ENCODE measurements around the gene AIF1.

The AIF1 gene

DNA sequence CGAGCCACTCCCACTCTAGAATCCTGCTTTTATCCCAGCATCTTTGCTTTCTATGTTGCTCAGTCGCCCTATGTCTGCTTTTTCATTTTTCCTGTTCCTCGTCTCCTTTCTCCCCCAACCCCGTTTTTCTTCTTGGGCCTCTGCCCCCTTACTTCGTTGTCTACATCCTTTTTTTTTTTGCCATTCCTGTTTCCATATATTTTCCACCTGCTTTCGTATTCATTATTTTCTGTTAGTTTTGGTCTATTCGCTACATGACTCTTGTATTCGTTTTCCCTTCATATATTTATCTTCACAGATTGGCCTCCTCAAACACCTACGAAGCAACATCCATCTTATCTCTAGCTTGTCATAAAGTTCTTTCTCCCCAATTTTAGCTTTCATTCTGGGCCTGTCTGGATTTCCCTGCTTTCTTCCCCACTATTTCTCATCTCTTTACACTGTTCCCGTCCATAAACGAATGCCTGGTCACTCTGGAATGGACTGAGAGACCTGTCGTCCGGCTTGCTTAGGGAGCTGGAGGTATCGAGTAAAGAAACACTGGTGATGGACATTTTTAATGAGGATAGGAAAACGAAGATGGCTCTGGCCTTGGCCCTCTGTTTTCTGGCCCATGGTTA lies 6.4 kb downstream of the AIF1 start:
- DNase-seq: no peak

DNA sequence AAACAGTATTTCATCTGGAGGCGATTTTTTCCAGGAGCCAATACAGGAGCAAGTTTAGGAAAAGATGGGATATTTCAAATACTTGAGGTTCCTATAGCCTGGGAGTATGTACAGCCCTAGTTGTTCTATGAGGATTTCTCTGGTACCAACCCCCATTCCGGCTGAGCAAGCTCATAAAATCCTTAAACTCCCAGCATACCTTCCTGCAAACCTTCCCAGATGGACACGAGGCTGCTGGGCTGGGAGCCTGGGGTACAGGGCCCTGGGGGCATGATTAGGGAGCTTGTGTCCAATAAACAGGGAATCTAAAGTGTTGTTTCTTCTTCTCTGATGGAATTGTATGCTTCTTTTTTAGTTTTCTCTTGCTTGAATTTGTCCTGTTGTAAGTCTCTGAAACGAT lies 7.0 kb downstream of the AIF1 start:
- no peak for DNase-seq

DNA sequence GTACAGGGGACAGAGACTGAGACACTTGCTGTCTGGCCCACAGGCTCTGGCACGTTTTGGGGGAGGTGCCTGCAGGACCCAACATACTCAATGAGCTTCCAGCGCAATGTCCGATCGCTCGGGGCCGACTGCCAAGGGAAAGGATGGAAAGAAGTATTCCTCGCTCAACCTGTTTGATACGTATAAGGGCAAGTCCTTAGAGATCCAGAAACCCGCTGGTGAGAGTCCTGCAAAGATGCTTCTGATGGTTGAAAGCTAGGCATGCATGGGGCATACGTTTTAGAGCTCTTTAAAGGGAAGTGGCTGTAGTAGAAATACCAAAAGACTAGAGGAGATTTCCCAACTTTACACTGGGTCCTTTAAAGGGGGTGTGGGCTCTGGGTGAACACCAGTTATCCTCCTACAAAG lies 7.7 kb downstream of the AIF1 start:
- DNase-seq: no peak

DNA sequence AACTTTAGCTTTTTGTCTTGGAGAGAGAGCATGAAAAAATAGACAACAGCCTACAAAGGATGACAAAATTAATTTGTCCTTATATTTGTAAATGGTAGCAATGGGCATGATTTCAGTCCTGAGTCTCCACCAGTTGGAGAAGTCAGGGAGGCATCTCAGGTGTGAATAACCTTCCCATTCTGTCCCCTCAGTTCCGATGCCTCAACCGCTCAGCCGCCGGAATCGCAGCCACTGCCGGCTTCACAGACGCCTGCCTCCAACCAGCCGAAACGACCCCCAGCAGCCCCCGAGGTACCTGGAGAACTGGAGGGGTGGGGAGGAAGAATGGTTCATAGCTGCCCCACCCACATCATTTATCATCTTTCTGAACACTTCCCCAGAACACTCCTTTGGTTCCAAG lies 9.0 kb downstream of the AIF1 start:
- no peak for DNase-seq

DNA sequence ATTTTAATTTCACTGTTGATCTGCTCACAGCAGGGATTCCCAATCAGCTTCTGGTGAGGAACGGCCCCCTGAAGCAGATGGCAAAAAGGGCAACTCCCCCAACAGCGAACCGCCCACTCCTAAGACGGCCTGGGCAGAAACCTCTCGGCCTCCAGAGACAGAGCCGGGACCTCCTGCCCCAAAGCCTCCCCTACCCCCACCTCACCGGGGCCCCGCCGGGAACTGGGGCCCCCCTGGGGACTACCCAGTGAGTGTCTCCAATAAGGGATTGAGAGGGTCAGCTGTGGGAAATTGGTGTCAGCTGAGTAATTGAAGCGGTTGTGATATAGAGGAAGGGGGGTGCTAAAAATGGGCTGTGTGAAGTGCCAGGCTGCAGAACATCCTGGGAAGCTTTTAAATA lies 11.9 kb downstream of the AIF1 start:
- no peak for DNase-seq

DNA sequence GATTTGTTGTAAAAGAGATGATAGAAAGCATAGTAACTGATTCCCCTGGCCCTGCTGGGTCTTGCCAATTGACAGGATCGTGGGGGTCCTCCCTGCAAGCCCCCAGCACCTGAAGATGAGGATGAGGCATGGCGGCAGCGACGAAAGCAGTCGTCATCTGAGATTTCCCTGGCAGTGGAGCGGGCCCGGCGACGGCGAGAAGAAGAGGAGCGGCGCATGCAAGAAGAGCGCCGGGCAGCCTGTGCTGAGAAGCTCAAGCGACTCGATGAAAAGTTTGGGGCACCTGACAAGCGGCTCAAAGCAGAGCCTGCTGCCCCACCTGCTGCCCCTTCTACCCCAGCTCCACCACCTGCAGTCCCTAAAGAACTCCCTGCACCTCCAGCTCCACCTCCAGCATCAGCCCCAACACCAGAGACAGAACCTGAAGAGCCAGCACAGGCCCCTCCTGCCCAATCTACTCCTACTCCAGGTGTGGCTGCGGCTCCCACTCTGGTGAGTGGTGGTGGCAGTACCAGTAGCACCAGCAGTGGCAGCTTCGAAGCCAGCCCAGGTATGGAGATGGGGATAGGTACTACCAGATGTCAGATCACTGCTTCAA lies 12.8 kb downstream of the AIF1 start:
- no peak for DNase-seq

DNA sequence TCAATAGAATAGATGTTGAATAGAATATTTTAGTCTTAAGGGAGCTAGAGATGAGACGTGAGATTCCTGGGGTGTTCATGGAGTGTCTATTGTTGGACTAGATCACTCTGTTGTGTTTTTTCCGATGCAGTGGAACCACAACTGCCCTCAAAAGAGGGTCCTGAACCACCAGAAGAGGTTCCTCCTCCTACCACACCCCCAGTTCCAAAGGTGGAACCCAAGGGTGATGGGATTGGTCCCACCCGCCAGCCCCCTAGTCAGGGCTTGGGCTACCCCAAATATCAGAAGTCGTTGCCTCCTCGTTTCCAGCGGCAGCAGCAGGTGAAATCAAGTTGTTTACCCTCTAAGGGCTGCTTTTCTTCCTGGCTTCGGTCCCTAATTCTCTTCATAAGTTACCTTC lies 14.0 kb downstream of the AIF1 start:
- DNase-seq: no peak

DNA sequence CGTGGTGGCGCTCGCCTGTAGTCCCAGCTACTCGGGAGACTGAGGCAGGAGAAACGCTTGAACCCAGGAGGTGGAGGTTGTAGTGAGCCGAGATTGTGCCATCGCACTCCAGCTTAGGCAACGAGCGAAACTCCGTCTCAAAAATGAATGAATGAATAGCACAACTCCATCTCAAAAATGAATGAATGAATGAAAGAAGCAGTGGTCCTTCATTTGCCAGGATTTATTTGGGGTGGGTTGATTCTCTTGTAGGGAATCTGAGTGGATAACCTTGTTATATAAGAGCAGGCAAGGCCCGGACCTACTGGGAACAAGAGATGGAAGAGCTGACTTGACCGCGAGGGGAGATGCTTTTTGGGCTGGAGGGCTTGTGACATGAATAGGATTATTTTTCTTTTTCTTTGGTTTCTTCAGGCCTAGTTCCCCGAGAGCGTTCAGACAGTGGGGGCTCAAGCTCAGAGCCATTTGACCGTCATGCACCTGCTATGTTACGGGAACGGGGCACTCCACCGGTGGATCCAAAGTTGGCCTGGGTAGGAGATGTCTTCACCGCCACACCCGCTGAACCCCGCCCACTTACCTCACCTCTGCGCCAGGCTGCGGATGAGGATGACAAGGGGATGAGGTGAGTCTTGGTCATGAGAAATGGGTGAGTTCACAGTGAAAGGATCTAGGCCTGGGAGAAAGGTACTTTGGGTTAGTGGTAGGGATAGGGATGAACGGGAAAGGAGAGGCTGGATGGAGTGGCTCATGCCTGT lies 15.3 kb downstream of the AIF1 start:
- no peak for DNase-seq

DNA sequence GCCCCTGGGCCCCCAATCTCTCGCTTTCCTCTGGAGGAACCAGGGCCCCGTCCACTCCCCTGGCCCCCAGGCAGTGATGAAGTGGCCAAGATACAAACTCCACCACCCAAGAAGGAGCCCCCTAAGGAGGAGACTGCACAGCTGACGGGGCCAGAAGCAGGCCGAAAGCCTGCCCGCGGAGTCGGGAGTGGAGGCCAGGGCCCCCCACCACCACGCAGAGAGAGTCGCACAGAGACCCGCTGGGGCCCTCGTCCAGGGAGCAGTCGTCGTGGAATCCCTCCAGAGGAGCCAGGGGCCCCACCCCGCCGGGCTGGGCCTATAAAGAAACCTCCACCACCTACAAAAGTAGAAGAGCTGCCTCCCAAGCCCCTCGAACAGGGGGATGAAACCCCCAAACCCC lies 16.2 kb downstream of the AIF1 start:
- DNase-seq: no peak

DNA sequence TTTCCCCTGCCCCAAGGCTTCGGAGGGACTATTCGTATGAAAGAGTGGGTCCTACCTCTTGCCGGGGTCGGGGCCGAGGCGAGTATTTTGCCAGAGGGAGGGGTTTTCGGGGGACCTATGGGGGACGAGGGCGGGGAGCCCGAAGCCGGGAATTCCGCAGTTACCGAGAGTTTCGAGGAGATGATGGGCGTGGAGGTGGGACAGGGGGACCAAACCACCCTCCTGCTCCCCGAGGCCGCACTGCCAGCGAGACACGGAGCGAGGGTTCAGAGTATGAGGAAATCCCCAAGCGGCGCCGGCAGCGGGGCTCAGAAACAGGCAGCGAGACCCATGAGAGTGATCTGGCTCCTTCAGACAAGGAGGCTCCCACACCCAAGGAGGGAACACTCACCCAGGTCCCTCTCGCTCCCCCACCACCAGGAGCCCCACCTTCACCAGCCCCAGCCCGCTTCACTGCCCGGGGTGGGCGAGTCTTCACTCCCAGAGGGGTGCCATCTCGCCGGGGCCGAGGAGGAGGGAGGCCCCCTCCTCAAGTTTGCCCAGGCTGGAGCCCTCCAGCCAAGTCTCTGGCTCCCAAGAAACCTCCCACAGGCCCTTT lies 16.7 kb downstream of the AIF1 start:
- no peak for DNase-seq

DNA sequence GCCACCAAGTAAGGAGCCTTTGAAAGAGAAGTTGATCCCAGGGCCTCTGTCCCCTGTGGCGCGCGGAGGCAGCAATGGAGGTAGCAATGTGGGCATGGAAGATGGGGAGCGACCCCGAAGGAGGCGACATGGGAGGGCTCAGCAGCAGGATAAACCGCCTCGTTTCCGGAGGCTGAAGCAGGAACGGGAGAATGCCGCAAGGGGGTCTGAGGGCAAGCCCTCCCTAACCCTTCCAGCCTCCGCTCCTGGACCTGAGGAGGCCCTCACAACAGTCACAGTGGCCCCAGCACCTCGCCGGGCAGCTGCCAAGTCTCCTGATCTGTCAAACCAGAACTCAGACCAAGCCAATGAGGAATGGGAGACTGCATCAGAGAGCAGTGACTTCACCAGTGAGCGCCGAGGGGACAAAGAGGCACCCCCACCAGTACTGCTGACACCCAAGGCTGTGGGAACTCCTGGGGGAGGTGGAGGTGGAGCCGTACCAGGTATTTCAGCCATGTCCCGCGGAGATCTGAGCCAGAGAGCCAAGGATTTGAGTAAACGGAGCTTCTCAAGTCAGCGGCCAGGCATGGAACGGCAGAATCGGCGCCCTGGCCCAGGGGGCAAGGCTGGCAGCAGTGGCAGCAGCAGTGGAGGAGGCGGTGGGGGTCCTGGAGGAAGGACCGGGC lies 17.4 kb downstream of the AIF1 start:
- DNase-seq: no peak

DNA sequence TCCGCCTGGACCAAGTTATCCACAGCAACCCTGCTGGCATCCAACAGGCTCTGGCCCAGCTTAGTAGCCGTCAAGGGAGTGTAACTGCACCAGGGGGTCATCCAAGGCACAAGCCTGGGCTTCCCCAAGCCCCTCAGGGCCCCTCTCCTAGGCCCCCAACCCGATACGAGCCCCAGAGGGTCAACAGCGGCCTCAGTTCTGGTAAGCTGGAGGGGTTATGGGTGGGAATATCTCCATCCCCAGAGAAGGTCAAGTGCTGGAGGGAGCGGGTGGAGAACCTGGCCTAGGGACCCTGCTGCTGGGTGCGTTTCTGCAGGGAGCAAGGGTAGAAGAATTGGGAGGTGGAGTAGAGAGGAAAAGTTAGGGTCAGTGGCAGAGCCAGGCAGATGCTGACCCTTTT lies 18.4 kb downstream of the AIF1 start:
- DNase-seq: no peak

DNA sequence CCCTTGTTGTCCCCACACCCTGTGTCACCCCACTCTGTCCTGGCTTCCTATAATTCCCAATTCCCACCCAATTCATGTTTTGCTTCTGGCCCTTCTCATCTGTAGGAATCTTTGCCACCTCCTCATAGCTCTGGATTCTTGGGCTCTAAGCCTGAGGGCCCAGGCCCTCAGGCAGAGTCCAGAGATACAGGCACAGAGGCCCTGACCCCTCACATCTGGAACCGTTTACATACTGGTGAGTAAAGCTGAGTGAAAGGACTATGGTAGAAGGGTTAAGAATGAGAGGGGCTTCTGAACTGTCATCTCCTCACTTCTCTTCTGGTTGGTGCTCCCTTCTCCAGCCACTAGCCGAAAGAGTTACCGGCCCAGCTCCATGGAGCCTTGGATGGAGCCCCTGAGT lies 19.1 kb downstream of the AIF1 start:
- DNase-seq: no peak

DNA sequence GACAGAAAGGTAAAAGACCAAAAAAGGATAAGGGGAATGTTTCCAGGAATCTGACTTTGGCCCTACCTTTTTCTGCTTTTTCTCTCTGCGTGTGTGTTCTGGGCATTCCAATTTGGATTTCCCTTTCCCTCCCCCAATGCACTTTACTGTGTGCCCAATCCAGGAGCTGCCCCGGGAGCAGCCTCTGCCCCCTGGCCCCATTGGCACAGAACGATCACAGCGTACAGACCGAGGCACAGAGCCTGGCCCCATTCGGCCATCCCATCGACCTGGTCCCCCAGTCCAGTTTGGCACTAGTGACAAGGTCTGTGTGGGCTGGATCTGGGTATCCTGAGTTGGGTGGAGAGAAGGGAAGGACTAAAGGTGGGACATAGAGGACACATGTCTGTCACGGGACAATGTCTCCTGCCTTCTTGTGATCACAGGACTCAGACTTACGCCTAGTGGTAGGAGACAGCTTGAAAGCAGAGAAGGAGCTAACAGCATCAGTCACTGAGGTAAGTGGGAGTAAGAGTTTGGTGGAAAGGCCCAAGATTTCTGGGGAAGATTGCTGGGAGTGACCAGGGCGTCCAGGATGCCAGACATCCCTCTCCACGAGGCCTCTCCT lies 20.0 kb downstream of the AIF1 start:
- DNase-seq: no peak

DNA sequence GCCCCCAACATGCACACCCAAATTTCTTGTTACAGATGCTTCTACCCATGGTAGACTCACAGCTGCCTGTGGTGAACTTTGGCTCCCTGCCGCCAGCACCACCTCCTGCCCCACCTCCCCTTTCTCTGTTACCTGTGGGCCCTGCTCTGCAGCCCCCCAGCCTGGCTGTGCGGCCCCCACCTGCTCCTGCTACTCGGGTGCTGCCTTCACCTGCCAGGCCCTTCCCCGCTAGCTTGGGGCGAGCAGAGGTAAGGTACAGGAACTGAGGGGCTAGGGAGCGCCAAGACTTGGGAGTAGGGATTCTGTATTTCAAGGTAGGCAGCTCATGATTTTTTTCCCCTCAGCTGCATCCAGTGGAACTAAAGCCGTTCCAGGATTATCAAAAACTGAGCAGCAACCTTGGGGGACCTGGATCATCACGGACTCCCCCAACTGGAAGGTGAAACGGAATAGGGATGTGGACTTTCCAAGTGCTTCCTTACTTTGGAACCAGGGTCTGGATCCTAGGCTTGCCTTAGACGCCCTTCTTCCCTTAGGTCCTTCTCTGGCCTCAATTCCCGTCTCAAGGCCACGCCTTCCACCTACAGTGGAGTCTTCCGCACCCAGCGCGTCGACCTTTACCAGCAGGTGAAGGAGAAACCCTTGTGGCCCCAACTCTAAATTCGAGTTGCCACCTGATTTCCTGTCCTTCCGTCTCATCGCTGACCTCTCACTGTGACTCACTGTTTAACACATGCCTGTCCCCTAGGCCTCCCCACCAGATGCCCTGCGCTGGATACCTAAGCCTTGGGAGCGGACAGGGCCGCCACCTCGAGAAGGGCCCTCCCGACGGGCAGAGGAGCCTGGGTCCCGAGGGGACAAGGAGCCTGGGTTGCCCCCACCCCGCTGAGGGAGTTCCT lies 21.9 kb downstream of the AIF1 start:
- DNase-seq: no peak

DNA sequence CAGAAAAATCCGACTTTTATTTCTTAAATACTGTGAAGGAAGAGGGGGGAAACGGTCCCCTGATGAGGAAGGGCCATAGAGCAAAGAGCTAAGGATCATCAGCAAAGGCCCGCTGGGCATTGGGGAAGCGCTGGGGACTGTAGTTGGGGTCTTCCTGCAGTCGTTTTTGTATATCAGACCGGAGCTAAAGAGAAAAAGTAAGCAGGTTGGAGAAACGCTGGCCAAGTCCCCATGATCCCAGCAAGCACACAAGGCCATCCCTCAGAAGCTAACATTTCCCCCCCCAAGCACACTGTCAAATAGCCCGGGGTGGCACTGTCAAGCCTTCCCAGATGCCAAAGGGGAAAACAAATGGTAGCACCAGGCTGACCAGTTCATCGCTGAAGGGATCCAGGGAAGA lies 24.0 kb downstream of the AIF1 start:
- no peak for DNase-seq

DNA sequence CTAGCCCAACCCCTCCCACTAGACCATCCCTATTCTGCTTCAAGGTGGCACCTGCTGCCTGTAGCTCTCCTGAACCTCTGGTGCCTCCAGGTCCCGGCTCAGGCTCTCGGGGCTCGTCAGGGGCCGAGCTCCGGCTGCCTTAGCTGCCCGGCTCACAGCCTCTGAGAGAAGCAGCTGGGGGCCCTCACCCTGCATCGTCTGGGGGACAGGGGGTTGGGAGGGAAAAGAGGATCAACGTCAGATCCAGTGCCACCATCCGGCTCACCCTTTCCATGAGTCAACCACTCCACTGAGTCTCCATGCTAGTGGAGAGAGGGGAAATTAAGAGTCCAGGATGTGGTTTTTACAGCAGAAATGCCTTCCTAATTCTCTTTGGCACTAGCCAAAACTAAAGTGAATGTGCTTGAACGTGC lies 24.4 kb downstream of the AIF1 start:
- DNase-seq: no peak

DNA sequence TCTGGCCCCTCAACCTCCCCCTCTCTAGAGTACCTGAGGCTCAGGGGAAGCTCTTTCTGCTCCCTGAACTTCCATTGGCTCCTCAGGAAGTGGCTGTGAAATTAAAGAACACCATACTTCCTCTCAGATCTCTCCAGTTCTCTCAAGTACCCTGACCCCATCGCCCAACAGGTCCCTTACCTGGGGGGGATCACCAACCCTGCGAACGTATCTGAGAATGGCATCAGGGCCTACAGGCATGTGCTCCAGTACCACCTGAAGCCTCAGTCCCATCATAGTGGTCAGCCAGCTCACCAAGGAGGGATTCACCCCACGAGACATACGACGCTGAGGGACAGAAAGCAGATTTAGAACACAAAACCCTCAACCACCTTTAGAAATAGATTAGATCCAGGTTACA lies 25.6 kb downstream of the AIF1 start:
- DNase-seq: no peak

DNA sequence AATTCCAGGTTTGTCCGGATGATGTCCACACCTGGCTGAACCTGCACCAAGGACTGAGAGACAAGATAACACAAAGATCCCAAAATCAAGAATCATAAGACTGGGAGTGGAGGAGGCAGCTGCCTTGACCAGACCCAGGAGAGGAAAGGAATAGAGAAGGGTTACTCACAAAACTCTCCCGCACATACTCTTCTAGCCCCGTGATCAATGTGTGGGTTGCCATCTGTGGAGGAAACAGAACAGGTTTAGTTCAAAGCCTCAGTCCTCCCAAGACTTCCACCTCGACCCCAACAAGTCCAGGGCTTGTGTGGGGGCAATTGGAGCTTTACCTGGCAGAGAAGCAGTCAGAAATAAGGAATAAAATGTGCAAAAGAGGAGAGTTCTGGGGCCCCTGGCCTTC lies 26.3 kb downstream of the AIF1 start:
- DNase-seq: no peak

DNA sequence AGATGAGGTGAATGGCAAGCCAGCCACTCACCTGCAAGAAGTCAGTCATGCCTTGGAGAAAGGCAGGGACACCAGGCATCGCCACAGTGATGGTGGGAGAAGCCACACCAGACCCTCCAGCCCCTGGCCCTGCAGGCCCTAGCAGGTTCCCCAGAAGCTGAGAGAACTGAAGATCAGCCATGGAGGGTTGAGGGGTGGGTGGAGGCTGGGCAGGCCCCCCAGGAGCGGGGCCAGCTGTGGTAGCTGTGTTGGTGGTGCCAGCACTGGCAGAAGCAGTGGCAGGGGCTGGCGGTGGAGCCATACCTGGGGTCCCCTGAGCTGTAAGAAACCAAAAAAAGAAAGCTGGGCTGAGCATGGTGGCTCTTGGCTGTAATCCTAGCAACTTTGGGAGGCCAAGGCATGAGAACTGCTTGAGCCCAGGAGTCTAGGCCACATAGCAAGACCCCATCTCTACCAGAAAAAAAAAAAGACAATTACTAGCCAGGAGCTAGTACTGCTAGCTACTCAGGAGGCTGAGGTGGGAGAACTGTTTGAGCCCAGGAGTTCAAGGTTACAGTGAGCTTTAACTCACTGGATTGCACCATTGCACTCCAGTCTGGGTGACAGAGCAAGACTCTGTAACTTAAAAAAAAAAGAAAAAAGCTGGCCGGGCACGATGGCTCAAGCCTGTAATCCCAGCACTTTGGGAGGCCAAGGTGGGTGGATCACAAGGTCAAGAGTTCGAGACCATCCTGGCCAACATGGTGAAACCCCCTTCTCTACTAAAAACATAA lies 27.9 kb downstream of the AIF1 start:
- no peak for DNase-seq

DNA sequence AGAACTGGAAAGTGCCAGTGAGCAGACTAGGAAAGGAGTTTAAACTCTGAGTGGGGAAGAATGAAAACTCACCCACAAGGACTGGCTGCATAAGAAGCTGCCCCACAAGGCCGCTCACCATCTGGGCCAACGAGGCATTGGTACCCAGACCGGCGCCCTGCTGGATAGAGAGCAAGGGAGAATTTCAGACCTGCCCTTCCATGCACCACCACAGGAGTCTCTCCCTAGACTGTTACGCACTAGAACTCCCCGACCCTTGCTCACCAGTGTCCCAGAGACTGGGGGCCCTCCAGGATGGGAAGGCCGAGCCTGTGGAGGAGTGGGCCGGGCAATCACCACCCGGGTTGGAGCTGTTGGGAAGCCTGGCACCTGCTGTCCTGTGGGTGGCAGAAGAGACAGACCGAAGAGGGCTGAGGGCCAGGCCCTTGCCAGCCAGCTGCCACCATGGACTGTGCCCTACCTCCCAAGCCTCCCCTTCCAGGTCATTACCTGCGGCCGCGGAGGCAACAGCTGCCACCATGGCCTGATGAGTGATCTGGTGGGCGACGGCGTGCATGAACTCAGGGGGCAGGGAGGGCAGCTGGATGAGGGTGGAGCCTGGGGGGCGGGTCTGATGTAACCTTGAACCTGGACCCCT lies 28.9 kb downstream of the AIF1 start:
- no peak for DNase-seq
